GM12872 (cell line): ENCODE results near the gene ZKSCAN4.

Source experiments
- TF ChIP-seq, protein P1 (sequence below): IDR thresholded peaks from 3 replicates; pipeline ENCODE4 v1.5.1; 2011; ENCODE audit warnings: low read depth, mild to moderate bottlenecking, low read length, moderate library complexity; ENCODE audit not compliant: insufficient read depth

Gene ZKSCAN4

DNA sequence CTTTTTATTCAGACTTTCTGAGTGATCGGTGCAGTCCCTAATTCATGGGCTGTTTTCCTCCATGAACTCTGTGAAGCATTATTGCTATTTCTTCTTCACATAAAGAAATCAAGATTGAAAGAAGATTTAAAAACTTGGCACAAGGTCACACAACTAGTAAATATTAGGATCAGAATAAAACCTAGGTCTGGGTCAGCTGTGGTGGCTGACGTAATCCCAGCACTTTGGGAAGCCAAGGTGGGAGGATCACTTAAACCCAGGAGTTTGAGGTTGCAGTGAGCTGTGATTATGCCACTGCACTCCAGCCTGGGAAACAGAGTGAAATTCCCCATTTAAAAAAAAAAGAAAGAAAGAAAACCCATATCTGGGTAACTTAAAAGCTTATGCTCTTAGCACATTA lies 25.6 kb downstream of the ZKSCAN4 start:
- TF ChIP-seq, protein P1, sequence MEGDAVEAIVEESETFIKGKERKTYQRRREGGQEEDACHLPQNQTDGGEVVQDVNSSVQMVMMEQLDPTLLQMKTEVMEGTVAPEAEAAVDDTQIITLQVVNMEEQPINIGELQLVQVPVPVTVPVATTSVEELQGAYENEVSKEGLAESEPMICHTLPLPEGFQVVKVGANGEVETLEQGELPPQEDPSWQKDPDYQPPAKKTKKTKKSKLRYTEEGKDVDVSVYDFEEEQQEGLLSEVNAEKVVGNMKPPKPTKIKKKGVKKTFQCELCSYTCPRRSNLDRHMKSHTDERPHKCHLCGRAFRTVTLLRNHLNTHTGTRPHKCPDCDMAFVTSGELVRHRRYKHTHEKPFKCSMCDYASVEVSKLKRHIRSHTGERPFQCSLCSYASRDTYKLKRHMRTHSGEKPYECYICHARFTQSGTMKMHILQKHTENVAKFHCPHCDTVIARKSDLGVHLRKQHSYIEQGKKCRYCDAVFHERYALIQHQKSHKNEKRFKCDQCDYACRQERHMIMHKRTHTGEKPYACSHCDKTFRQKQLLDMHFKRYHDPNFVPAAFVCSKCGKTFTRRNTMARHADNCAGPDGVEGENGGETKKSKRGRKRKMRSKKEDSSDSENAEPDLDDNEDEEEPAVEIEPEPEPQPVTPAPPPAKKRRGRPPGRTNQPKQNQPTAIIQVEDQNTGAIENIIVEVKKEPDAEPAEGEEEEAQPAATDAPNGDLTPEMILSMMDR, result no peak

DNA sequence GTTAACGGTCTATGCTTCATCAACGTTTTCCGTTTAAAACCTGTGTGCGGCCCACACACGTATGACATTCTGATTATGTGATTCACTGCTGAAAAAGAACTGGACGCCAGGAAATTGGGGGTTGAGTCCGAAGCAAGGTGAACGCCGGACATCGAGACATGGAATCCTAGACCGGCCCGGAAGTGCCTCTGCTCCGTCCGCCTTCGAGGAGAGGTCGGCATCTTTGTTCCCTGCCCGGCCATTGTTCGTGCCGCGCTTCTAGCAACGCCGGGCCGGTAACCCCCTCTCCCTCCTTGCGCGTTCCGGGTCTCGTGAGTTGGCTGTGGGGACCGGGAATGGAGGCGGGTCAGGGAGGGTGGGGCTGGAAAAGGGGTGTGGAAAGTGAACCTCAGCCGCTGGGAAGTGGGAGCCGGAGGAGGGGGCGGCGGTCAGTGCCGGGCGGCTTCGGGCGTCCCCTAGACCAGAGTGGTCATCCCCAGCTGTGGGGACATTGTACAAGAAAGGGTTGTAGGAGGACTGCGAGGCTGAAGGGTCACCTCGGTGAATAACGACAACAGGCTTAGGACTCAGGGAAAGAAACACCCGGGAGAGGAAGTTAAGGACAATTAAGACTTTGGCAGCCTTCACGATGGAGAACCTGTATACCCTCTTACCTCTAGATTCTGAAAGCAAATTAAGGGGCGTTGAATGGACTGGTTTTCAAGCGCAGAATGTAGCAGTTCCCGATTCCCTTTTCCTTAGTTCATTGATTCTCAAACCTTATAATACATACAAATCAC lies 26.8 kb downstream of the ZKSCAN4 start, which contains the start of gene ZSCAN9:
Gene ZSCAN9 (plus strand): TSS at position 220 of the 779 bp plus-strand sequence. CDS start 1,810 bp downstream, outside the sequence.
- TF ChIP-seq, protein P1, result no peak

DNA sequence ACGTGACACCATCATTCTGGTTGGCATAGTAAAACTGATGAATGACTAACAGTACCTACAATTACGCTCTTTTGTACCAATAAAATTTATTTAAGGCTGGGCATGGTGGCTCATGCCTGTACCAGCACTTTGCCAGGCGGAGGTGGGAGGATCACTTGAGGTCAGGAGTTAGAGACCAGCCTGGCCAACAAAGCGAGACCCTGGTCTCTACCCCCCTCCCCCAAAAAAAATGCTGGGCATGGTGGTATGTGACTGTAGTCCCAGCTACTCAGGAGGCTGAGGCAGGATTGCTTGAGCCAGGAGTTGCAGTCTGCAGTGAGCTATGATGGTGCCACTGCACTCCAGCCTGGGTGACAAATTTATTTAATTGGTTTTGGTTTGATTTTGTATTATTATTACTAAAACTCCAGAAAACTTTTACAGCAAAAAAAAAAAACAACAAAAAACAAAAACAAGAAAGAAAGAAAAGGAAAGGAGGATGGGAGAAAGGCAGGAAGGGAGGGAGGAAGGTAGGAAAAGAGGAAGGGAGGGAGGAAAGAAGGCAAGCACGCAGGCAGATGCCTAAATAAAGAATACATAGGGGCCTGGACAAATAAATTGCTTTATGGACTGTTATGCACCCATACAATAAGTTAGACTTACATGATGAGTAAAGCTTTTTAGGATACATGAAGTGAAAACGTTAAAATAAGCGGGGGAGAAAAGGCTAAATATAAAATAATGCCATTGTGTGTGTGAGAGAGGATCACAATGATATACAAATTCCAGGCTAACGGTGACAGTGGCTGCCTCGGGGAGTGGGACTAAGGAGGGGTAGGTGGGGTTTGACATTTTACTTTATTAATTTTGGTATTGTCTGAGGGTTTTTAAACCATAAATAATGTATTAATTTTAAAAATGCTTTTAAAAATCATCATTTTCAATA lies 27.7 kb downstream of the ZKSCAN4 start:
- TF ChIP-seq, protein P1, result no peak

DNA sequence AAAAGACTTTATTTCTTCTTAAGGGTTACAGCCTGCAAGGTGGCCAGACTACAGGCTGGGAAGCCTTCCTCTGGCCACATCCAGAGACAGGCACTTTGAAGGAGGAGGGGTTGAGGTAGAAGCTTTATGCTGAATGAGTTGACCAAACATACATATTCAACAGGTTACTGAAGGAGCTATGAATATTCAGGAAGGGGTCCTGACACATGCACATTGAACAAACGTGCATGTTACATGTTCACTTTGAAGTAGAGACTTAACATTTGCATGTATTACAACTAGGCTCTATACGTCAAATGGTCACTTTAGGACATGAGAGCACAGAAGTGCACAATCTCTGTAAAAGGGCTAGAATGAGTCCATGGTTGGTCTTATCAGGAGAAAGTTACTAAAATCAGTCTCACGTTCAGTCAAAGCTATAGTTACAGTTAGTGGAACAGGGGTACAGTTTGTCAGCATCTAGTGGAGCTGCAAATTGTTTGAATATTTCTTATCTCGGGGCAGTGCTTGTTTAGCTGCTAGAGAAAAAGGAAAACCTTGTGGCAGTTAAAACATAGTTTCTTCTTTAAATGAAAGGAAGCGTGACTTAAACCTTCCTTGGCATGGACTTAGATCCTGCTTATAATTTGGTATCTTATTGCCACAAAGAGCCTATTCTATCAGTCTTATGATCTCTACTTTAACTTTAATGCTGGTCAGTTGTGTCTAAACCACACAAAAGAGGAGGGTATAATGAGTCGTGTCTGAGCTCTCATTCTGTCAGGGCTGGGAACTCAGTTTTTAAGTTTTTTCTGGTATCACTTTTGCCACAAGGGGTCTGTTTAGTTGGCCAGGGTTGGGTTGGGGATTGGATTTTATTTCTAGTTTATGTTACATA lies 31.6 kb downstream of the ZKSCAN4 start:
- TF ChIP-seq, protein P1, result no peak

DNA sequence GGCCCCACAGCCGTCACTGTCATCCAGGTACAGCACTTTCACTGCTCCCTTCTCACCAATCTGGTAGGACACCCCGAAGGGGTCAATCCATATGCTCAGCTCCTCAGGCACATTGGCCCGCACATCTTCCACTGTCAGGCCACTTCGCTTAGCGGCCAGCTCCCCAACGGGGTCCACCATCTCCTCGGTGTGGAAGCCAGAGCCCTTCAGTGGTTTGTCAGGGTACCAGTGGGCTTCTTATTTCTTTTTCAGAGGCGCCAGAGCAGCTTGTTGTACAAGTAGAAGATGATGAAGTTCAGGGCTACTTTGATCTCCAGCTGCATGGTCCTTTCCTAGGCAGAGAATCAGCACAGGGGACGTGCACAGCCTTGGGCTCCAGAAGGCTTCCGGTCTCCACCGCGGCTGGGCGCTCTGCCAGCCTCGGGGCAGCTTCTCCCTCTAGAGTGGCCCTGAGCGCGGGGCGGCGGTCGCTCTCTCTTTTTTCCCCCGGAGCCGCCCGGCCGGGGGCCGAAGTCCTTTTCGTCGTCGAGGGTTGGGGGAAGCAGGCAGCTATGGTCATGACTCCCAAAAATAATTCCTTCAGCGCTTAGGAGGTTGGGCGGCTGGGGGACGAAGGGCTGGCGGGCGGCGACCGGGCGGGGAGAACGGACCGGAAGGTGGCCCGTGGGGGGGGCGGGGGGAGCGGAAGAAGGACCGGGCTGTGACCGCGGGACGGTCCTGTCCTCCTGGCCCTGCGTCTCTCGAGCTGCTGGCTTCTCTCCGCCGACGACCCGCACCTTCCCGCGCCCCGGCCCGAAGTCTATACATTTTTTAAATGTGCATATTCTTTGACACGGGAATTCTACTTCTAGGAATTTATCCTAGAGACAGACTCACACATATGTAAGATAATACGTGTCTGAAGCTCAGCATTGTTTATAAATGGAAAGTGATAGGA lies 33.5 kb downstream of the ZKSCAN4 start:
- TF ChIP-seq, protein P1, result no peak

DNA sequence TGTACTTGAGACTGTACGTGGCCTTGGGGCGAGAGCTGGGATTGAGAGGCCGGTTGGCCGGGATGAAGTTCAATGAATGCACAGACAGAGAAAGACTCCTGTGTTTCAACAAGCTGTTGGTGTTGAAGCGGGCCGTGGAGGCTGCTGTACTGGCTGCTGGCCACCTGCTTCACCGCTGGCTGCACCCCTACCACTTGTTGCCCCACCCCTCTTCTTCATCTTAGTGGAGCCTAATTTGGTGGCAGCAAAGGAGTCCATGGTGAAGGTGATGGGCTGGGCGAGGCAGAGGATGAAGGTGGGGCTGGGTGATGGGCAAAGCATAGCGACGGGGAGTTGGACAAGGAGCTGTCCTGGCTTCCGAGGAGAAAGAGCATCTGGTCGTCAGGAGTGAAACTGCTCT lies 34.2 kb downstream of the ZKSCAN4 start:
- TF ChIP-seq, protein P1, result no peak
